Aortic smooth muscle cell (primary cell): ENCODE data around the gene FXYD3. TPM values are rescaled to one million over a fixed set of nuclear protein-coding genes. Genes with fewer than 3 reads are reported as not detected.

Experiments
- total RNA-seq: library from RNA; depleted of rRNA; stranded (reverse); fragments of >200 nt; gene quantifications from 2 replicates; pipeline ENCODE4 v1.2.3, GENCODE V29; 2014

The FXYD3 gene
- not detected in 2 replicates for total RNA-seq

GRCh38 chr19:35115177-35115951, at the start of gene FXYD3:
Gene FXYD3, plus strand, starts transcription at chr19:35115823. Its CDS starts 3,554 bp downstream, at chr19:35119377.

GRCh38 chr19:35134601-35135242, 19.1 kb downstream of the FXYD3 start, which contains the start of gene LGI4:
Gene LGI4, minus strand, starts transcription at chr19:35135059. Its CDS starts 379 bp downstream, at chr19:35134680.

GRCh38 chr19:35138305-35138892, 22.8 kb downstream of the FXYD3 start, which contains the start of gene FXYD1:
Gene FXYD1, plus strand, starts transcription at chr19:35138824. Its CDS starts 1,256 bp downstream, at chr19:35140080.

GRCh38 chr19:35143231-35143715, 27.6 kb downstream of the FXYD3 start, which contains the start of gene FXYD7:
Gene FXYD7, plus strand, starts transcription at chr19:35143255. Its CDS starts 79 bp downstream, at chr19:35143334.

GRCh38 chr19:35154525-35155406, 39.1 kb downstream of the FXYD3 start, which contains the start of gene FXYD5:
Gene FXYD5, plus strand, starts transcription at chr19:35154735. Its CDS starts 816 bp downstream, at chr19:35155551.

Other genes starting within 250 kb of the FXYD3 start
- 2.6 and 2.9 TPM in 2 replicates for gene ZNF30, start 188.9 kb upstream of the FXYD3 start, total RNA-seq
- 4.0 and 4.4 TPM in 2 replicates for gene ZNF792, start 151.6 kb upstream of the FXYD3 start, total RNA-seq
- 17.2 and 24.6 TPM in 2 replicates for gene GRAMD1A, start 115.5 kb upstream of the FXYD3 start, total RNA-seq
- gene SCN1B, start 85.4 kb upstream of the FXYD3 start, total RNA-seq = 16.1 and 32.8 TPM in 2 replicates
- 0.12 TPM in 1 of 2 replicates, not detected in the other for gene HPN, start 74.1 kb upstream of the FXYD3 start, total RNA-seq
- gene LGI4, start 19.2 kb downstream of the FXYD3 start, total RNA-seq = 0.06 and 0.13 TPM in 2 replicates
- gene FXYD1, start 23.0 kb downstream of the FXYD3 start, total RNA-seq = 3.4 and 7.0 TPM in 2 replicates
- not detected in 2 replicates for gene FXYD7, start 27.4 kb downstream of the FXYD3 start, total RNA-seq
- gene FXYD5, start 38.9 kb downstream of the FXYD3 start, total RNA-seq = 35.1 and 39.1 TPM in 2 replicates
- gene FAM187B, start 112.9 kb downstream of the FXYD3 start, total RNA-seq = not detected in 2 replicates
- 0.26 and 0.37 TPM in 2 replicates for gene LSR, start 133.2 kb downstream of the FXYD3 start, total RNA-seq
- 45.8 and 51.1 TPM in 2 replicates for gene USF2, start 153.1 kb downstream of the FXYD3 start, total RNA-seq
- gene HAMP, start 166.7 kb downstream of the FXYD3 start, total RNA-seq = not detected in 2 replicates
- not detected in 2 replicates for gene MAG, start 176.3 kb downstream of the FXYD3 start, total RNA-seq
- gene CD22, start 213.4 kb downstream of the FXYD3 start, total RNA-seq = 0.40 and 0.56 TPM in 2 replicates
- not detected in 2 replicates for gene FFAR1, start 232.1 kb downstream of the FXYD3 start, total RNA-seq
- gene FFAR3, start 242.6 kb downstream of the FXYD3 start, total RNA-seq = not detected in 2 replicates